GM12865 (cell line): ENCODE measurements around the gene ESR2.
A peak's percentile ranks its signal among the peaks of the same experiment; 100 is the strongest.

ENCODE experiments used
- DNase-seq: peaks from one replicate; pipeline ENCODE4 v3.0.0; 2010; ENCODE audit warnings: low read depth
- H3K4me3 ChIP-seq: 2 replicates; pipeline ENCODE4 v1.5.1; 2011; ENCODE audit warnings: mild to moderate bottlenecking, low read depth, low read length, control low read depth
- CTCF ChIP-seq: IDR thresholded peaks from 2 replicates; pipeline ENCODE4 v1.5.1; 2011; ENCODE audit warnings: low read length, control low read depth, low read depth, inconsistent platforms; ENCODE audit not compliant: insufficient read depth; ENCODE audit errors: missing control alignments

The ESR2 gene

GRCh38 chr14:64225151-64225757 is 68.9 kb downstream of the ESR2 start:
- DNase-seq, result no peak
- no peak overlapping the region for H3K4me3 ChIP-seq
- TF ChIP-seq CTCF, result no peak

DNA sequence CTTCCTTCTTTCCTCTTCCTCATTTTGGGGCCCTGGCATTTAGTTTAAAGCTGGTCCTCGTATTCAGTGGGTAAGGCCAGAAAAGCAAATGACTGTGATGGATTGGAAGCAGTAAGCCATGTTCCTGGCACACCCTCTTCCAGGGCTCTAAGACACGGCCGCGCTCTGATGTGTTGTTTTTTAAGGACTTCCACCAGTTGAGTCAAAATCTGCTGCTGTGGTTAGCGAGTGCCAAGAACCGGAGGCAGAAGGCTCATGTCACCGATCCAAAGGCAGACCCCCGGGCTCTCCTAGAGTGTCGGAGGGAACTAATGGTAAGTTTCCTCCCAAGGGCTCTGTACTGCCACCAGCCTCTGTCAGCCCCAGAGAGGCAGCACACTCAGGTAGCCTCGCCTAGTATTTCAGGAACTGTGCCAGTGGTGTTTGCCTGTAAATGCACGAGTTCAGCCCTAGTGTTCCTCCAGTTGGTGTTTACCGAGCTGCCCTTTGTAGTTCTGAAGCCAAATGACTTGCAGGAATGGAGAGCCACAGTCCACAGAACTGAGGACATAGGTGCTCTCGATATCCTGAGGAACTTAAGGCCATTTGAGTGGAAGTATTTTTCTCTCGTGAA is 72.7 kb downstream of the ESR2 start:
- DNase-seq, result no peak
- TF ChIP-seq CTCF, result no peak
- H3K4me3 ChIP-seq, result no peak overlapping the region

- no peak for DNase-seq
- TF ChIP-seq CTCF, result no peak
- H3K4me3 ChIP-seq, result no peak overlapping the region
Observed at GRCh38 chr14:64220466-64220865, 73.7 kb downstream of the ESR2 start.

- H3K4me3 ChIP-seq, result no peak overlapping the region
- no peak for TF ChIP-seq CTCF
Observed at GRCh38 chr14:64220056-64220455, 74.1 kb downstream of the ESR2 start.

DNA sequence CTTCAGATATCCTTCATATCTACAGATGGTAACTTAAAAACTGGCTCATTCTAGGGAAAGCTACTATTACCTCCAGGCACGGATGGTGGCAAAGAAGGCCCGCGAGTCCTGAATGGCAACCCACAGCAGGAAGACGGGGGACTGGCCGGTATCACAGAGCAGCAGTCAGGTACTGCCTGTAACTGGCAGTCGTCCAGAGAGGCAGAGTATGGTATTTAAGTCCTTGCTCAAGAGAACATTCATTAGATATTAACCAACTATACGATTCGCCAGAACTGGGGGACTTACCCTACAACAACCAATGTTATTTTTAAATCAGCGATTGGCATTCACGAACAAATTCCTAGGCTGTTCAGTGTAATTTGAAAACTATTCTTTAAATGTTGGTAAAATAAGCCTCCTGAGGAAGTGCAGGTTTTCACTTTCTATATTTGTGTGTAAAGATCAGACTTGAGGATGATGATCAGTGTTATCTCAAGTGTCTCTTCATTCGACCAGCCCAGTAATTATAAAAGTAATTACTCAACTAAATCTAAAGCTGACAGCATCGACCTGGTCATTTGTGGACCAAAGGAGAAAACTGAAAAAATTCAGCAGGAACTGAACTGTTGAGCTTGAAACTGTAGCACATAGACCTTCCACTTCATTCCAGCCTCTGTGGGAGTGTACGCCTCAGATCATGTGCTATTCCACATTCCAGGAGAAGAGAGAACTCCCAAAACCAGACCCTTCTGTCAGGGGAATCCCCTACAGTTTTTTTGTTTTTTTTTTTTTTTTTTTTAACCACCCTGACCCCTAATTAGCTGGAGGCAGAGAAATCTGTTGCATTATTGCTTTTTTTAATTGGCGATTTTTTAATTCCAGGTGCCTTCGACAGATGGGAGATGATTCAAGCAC is 75.6 kb downstream of the ESR2 start:
- TF ChIP-seq CTCF, result no peak
- DNase-seq, result peak; percentile 58
- no peak overlapping the region for H3K4me3 ChIP-seq

More at GRCh38 chr14:64220056-64220455, 74.1 kb downstream of the ESR2 start:
- no peak for DNase-seq

DNA sequence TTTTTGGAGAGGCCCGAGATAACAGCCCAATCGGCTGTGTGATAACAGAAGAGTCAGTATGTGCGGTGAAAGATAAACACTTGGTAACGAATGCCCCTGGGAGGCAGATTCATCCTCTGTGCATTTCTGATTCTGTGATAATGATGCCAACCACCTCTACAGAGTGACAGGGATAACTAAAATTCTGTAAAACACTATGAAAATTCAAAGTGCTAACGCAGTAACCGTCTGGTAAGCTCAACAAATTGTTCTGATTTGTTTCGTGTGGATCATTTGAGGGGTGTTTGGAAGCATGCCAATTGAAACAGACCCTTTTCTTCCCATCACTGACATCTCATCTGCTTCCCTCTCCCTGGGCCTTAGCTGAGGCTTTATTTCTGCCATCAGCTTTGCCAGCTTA is 76.3 kb downstream of the ESR2 start:
- TF ChIP-seq CTCF, result no peak
- H3K4me3 ChIP-seq, result no peak overlapping the region
- DNase-seq, result no peak
